8988T (cell line): ENCODE results near the gene CST9.
"Not testable (repeated sequence)": the region's sequence is repeated elsewhere in the genome, so short reads cannot be mapped to it uniquely, and the experiment has no call there.

Experiments used
- DNase-seq: peaks from one replicate; pipeline ENCODE4 v3.0.0; 2011

The CST9 gene

DNA sequence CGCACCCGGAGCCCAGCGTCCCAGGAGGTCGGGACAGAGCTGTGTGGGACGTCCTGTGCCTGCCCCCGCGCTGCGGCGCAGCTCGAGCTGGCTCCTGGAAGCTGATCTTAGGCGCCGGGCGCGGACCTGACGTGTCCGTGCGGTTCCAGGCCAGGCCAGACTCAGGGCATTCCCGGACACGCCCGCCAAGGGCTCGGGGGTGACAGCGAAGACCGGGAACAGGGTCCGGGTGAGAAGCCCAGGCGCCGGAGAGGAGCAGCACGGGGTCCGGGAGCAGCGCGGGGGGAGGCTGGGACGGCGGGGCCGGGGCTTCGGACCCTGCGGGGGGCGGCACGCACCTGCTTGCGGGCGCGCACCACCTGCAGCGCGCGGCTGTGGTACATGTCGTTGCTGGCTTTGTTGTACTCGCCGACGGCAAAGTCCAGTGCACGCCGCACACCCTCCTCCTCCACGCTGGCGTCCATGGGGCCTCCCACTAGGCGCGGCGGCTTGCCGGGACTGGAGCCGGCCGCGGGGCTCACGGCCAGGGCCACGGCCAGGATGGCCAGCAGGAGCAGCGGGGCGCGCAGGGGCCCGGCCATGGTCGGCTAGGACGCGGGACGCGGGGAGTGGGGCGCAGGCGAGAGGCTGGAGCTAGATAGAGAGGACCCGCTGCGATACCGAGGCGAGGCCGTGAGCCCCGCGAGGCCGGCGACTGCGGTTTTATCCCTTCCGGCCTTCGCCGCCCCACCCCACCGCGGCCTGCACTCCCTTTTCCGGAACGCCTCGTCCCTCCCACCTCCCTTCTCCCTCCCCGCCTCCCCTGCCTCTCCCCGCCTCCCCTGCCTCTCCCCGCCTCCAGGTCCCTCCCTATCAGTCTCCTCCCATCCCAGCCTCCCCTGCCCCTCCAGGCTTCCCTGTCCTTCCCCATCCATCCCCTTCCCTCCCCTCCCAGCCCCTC, 31.8 kb upstream of the CST9 start, which contains the start of gene CST3:
Gene CST3, minus strand, starts transcription at position 674 of the 940 bp plus-strand sequence. Its CDS starts 93 bp downstream, at position 581.
- peak; percentile 92 for DNase-seq

DNA sequence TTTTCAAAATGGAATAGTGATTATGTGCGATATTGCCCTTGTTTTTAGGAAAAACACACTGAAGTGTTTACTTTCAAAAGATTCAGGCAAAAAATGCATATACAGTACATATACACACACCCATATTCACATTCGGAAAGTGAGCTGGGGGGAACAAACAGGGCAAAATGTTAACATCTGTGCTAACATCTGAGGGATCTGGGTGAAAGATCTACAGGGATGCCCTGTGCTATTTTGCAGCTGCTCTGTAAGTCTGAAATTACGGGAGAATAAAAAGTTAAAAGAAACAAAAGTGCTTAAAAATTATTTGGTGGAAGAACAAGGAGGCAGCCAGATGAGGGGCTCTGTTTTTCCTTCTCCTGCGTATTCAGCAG, 31.2 kb upstream of the CST9 start:
- DNase-seq, result no peak

DNA sequence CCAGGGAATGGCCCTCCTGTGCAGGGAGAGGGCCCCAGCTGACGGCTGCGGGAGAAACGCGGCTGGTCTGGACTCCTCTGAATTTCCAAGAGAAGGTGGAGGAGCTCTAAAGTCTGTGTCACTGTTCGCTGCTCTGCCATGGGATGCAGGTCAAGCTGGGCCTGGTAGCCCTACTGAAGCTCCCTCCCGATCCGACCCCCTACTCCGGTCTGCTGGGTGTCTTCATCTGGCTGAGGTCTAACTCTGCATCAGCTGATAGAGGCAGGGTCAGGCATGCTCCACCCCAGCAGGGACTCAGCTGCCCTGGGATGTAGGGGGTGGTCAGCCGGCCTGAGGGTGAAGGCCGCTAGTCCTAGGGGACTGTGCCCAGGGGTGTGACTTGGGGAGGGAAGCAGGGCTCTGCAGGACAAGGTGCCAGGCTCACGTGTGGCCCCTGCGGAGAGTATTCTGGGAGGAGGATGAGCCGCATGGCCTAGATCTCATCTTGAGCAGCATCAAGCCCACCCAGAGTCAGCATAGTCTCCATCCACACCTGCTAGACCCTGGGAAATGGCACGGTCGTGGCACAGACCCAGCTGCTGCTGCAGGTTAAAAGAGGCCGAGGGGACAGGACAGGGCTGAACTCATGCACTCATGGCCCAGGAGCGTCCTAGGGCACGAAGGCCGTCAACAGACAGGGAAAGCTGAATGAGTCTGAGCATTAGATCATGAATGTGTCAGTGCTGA, 30.6 kb upstream of the CST9 start:
- DNase-seq, result no peak

DNA sequence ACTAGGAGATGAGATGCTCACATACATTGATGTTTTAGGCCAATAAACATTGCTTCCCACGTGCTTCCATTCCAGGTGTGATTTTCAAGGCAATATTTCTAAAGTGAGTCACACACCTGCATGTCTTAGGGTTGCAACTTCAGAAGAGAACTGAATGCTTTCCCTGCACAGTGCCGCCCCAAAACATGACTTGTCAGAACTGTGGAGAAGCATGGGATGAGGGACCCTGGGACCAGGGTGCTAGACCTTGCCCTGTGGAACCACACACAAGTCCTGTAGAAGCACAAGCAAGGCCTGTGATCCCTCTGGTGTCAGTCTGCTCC, 30.0 kb upstream of the CST9 start:
- not testable (repeated sequence) for DNase-seq

DNA sequence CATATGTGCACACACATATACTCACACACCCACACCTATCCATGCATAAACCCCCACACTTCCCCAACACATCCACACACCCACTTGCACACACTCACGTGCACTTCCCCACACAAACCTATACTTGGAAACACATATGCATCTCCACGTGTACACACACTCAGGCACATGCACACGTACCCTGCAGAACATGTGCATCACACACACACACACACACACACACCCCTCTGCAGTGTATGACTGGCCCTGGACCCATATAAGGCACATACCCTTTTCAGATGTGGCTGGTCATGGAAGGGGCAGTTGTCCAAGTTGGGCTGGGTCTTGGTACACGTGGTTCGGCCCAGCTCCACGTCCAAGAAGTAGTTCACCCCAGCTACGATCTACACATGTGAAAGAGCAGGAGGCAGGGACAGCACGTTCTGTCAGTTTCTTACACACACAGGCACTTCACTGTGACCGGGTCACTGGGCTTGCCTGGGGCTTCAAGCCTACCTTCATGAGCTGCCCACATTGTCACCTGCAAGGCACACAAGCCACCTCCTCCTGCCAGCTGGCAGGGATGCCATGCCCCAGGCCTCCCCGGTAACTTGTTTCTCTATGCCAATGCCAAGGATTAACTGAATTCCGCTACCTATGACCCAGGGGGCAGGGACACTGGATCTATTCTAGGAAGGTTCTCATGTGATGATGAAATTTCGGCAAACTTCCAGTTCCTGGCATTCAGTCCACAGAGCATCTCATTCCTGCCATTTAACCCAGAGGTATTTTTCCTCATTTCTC, 29.5 kb upstream of the CST9 start:
- DNase-seq, result no peak

DNA sequence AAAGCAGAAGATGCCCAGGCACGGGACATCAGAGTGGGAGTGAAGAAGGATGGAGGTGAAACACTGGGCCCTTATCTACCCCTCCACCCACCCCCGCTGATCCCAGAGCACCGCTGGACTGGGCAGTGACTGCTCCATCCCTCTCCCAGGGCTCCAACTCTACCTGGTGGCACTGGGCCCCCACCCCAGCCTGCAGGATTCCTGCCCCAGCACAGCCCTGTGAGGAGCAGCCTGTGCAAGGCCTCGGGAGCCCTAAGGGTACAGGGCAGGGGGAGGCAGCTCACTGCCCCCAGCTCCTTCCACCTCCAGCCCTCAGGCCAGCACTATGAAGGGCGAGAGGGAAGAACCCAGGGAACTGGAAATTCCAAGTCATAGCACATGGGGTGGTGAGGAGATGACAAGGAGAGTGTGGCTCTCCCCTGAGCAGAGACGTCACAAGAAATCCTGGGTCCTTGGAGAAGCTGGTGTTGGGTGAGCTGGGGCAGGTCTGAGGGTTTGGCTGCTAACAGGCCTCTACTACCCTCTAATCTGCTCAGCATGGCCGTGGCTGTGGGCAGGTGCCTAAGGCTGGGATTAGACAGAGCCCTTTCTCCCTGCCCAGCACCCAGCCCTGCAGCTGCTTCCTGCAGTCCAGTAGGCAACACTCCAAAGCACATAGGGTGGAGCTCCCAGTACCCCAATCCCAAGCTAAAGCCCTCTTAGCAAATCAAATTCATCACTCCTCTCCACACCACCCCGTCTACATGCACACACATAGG, 28.5 kb upstream of the CST9 start:
- DNase-seq, result no peak

DNA sequence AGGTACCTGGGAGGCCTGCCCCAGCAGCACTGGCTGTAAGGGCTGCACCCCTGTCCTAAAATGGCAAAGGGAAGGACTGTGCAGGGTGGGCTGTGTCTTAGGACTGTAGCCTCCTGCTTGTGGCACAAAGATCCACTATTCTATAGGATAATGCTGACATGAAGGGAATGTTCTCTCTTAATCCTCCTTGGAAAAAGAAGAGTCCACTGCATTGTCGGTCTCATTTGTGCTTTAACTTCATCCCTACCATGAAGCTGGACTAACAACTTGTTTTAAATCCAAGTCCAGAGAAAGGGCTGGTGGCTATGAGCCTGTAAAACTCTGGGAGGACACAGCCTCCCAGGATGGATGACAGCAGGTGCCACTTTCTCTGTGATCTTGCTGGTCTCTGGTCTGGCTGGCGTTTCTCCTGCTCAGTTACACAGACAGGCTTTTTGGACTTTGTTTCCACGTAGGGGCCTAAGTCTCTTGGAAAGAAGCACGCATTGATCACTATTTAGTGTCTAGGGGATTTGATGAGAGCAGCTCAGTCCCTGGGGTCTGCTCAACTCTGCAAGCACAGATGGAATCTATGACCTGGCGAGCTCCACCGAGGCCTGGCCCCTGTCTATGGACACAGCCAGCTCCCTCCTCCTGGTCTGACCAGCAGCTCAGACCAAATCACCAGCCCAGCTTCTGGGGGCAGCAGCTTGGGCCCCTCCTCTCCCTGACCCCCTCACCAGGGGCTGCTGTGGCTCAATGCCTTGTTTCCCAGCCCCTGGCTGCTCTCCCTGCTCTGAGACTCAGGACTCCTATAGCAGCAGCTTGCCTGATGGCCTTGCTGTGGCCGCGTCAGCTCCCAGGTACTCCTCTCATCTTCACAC, 27.2 kb upstream of the CST9 start:
- DNase-seq, result no peak

DNA sequence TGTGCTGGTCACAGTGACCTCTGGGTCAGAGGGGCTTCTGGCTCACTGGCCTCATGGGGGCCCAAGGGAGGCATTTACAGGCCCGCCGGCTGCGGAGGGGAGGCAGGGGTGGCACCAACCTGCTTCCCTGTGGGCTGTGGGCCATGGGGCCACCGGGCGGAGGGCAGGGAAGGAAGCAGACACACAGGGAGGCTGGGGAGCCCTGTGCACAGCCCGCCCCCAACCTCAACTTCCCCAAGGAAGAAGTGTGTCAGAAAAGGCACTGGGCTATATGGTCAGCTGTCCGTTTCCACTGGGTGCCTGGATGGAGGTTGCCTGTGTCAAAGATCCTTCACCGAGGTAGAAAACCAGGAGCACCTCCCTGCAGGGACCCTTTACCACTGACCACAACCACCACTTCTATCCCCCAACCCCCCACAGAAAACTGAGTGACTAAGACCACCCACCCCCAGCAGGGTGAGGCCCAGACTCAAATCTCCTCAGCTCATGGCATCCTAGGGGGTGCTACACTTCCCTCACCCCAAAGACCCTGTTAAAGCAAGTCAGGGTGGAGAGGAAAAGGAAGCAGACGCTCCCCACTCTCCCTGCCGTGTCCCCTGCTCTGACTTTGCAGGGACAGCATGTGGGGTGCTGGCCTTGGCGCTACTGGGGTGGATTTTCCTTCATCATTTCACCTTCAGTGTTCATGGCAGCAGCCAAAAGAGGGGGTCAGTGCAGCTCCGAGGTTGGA, 26.4 kb upstream of the CST9 start:
- no peak for DNase-seq

DNA sequence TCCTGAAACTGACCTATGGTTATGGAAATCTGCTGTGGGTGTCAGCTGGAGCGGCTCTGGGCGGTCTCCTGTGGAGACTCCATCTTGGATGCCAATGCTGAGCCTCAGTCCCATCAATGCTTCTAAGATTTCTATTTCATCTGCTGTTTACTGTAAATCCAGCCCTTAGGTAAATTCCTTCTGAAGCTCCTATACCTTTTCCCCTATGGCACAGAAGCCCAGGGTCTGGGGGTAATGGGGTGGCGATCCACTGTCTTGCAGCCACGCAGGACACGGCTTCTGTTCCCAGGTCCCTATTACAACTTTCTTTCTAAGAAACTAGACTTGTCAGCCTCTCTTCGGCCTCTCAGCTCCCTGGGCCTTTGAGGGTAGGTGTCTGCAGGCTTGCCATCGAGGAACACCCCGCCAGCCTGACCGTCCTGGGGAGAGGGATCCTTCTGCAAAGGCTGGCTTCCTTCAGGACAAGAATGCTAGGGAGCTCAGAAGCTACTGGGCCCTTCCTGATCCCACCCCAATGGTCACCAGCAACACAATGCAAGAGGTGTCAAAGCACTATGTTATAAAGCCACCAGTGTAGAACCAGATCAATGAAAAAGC, 25.6 kb upstream of the CST9 start:
- no peak for DNase-seq

DNA sequence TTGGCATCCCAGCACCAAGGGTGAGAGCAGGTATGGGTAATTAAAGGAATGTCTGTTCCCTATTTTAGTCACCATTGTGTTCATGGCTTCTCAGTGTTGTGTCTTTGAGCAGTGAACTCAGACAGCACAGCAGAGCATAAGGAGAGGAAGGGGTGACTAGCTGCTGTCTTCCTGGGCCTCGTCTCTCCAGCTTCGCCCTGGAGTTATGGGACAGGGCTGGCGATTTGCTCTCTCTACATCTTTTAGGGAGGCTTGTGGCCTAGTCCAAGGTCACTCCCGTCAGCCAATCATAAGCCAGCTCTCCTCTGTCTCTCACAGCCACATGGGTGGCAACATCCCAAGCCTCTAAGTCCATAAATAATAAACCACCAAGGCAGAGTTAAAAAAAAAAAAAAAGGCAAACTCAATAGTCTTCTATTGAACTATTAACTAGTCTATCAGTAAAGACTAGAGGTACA, 24.7 kb upstream of the CST9 start:
- DNase-seq, result no peak

DNA sequence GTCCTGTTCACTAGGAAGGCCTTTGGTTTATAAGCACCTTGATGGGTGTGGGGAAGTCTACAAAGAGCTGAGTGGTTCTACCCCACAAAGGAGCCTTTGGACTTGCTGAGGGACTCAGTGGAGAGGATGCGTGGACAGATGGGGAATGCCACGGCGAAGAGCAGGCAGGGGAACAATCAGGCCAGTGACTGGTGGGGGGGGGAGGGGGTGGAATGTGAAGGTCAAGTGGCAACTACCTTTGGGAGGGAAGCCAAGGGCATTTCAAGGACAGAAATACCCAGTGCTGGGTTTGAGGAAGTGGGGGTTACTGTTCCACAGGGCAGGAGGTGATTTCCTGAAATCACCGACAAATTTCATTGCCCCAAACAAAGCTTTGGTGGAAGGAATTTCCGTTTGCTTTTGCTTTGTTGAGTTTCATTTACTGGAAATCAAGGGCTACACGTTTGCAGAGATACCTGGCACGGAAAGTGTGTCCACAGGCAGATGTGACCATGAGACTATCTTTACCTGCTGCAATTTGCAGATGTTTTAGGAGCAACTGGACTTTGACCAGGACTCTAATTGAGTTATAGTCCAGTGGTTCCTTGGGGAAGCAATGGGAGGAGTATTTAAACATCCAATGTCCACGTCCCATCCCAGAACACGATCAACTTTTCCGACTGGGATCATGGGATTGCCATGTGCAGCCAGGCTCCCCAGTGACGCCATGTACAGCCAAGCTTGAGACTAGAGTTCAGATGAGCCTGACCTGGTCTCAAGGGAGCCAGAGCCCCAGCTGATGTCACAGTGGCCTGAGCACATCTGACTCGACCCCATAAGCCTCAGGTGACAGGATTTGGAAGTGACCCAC, 24.1 kb upstream of the CST9 start:
- DNase-seq, result no peak

DNA sequence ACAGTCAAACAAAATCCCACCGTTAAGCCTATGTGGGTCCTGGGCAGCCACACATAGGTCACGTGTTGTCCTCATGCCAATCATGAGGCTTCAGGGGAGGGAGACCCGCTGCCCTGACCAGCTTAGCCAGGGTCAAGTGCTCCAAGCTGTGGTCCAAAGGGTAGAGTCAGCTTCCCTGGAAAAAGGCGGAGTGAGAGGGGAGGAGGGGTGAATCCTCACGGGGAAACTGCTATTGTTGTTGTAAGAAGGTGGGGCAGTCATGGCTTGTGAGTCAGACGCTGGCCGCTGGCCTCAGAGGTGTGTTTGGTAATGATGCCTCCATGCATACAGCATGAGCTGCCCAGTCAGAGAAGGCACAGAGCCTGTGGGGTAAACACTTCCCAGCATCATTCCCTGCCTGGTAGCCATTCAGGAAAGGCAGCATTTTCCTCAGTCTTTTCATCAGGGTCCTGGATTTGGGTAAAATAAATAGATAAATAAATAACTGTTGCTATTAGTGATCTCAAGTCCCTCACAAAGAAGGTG, 23.4 kb upstream of the CST9 start:
- no peak for DNase-seq

DNA sequence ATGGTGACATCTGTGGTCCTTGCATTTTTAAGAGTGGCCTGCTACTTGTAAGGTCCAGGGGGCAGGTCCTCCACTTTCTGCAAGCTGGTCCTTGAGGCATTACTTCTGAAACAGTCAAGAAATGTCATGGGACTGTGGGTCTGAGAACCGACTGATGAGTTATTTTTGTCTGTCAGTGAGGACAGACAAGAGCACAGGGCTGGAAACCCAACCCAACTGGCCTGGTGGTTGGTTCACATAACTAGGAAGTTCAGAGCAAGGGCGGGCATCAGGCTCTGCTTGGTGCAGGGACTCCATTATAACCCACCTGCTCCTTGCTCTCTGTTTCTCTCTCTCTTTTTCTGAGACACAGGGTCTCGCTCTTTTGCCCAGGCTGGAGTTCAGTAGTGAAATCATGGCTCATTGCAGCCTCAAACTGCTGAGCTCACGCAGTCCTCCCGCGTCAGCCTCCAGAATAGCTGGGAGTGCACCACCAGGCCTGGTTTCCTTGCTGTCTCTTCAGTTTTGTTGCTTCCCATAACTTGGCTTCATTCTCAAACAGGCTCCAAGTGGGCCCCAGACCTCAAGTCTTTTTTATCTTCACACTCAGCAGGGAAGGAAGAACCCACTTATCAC, 22.8 kb upstream of the CST9 start:
- no peak for DNase-seq

DNA sequence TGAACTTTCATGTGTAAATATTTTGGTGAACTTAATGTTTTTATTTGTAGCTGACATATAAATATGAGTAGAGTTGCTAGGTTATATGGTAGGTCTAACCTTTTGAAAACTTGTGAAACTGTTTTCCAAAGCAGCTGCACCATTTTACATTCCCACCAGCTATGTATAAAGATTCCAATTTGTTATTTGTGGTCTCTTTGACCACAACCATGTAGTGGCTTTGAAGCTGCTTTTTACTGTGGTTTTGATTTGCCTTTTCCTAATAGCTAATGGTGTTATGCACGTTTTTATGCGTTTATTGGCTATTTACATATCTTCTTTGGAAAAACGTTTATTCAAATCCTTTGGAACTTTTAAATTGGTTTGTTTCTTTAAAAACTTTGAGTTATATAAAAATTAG, 21.8 kb upstream of the CST9 start:
- no peak for DNase-seq

DNA sequence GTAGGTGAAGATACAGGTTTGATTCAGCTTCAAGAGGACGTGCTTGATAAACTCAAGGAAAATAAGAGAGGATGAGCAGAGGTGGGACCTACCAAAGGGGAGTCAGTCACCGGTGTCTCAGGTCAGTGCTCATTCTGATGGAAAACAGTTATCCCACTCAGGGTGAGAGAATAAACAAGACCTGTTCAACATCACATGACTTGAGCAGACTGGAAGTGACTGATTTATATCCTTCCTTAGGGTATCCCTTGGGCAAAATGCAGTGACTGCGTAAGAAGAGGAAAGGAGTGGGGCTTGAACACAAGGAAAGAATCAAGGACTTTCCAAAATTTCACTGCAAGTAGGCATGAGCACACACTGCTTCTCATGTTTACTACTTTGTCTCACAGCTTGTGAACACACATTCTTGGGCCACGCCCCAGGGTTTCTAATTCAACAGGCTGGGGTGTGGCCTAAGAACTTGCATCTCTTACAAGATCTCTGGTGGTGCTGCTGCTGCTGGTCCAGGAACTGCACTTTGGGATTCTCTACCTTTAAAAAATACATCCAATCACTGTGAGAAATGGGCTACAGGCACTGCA, 20.4 kb upstream of the CST9 start:
- no peak for DNase-seq

DNA sequence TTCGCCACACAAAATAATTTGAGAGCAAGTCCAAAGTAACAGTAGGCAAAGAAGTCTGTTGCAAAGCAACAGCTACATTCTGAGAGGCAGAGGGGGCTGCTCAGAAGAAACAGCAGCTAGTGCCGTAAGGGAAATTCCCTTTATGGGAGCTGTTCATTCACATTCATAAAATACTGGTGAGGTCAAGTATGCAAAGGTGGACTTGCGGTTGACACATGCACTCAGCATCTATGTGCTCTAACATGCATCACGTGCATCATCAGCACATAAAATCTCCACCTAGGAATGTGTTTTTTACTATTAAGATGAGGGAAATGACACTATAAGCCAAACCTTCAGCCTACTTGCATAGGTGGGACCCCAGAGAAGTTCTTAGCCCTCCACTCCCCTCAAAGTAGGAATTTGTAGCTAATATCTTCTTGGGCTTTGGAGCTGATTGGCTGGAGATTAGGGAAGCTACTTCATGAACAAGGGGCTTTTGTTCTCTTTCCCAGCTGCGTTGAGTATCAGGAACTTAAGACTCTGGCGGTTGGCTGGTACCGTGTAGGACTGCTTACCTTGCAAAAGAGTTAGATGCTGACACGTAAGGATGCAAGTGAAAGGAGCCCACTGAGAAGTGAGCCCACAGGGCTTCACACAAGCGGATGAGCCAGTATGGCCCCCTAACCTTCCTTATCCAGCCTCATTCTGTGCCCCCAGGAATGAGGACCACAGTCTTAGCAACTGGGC, 19.7 kb upstream of the CST9 start:
- no peak for DNase-seq

DNA sequence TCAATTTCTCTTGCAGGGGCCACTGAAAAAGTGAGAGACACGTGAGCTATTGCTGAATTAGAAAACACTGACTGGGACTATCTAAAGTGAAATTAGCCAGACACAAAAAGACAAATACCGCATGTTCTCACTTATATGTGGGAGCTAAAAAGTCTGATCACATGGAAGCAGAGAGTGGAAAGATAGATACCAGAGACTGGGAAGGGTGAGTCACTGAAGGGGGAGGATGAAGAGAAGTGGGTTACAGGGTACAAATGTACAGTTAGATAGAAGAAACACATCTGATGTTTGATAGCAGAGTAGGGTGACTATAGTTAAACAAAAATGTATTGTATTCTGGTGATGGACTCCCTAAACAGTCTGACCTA, 18.6 kb upstream of the CST9 start:
- DNase-seq, result no peak
